Neural crest cell (in vitro differentiated cells): Measurements from ENCODE around the gene RSPRY1. TPM values are rescaled to one million over a fixed set of nuclear protein-coding genes. Genes with fewer than 3 reads are reported as not detected.

Source experiments
- DNase-seq: peaks from one replicate; pipeline ENCODE4 v3.0.0; 2021; ENCODE audit warnings: low read depth, mixed read lengths, low spot score
- H3K27ac Mint-ChIP-seq: one replicate; pipeline ENCODE4 v1.8.0; 2021; ENCODE audit warnings: mild to moderate bottlenecking, mixed read lengths; ENCODE audit not compliant: unreplicated experiment
- H3K27me3 Mint-ChIP-seq: 2 replicates; pipeline ENCODE4 v1.8.0; 2021; ENCODE audit warnings: low read depth, mild to moderate bottlenecking, mixed read lengths
- H3K36me3 Mint-ChIP-seq: 2 replicates; pipeline ENCODE4 v1.8.0; 2021; ENCODE audit warnings: low read depth, mild to moderate bottlenecking, mixed read lengths
- H3K4me1 Mint-ChIP-seq: 2 replicates; pipeline ENCODE4 v1.8.0; 2021; ENCODE audit warnings: mixed read lengths
- H3K4me3 Mint-ChIP-seq: one replicate; pipeline ENCODE4 v1.8.0; 2021; ENCODE audit warnings: mild to moderate bottlenecking, mixed read lengths
- H3K9me3 Mint-ChIP-seq: 2 replicates; pipeline ENCODE4 v1.8.0; 2021; ENCODE audit warnings: mixed read lengths
- CTCF ChIP-seq: fragments of 200-600 bp; sonication (generic); conservative IDR thresholded peaks from 2 replicates; pipeline ENCODE4 v1.5.0; 2021; ENCODE audit warnings: antibody characterized with exemption, mild to moderate bottlenecking
- total RNA-seq: library from RNA; stranded (reverse); gene quantifications from 2 replicates; pipeline ENCODE4 v1.2.1, GENCODE V29; 2021

The RSPRY1 gene
- total RNA-seq, 1 donor from 2014 or later: 53.4 TPM

DNA sequence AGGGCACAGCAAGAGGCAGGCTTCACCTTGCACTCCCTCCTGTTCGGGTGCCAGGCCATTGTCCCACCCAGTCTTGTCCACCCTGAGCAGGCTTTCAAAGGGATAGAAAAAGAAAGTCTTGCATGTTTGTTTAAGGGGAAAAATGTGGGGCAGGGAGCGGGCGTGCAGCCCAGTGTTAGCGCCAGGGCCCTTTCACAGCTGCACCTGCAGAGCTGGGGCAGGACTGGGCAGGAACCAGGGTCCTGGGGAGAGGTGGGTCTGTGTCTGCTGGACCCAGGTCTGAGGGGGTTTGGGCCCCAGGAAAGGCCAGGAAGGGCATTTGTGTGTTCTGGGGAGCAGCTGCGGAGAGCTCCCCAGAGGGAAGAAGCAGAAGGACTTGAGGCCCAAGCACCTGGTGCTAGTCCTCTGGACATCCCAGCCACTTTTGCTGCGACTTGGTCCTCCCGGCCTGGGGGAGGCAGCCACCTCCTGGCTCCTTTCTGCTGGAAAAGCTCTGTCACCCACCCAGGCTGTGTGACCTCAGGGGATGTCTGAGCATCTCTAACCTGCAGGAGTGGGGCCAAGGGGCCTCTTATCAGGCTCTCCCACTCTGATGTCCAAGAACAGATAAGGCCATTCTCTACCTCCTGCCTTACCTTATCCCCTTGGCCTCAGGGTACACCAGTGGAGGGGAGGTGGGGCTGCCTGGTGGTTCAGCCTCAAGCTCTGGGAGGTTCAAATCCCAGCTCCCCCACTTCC, 45.0 kb upstream of the RSPRY1 start:
- Mint-ChIP-seq H3K27me3 (peaks cover 4% of the 10 kb centered on the region), H3K36me3 (no peaks in the 10 kb centered on the region), H3K27ac (no peak overlapping the region), H3K9me3 (no peaks in the 10 kb centered on the region), H3K4me3 (no peak overlapping the region), H3K4me1 (peaks cover 63% of the 10 kb centered on the region)
- no peak for TF ChIP-seq CTCF
- DNase-seq: no peak

GRCh38 chr16:57141822-57142631, 44.1 kb upstream of the RSPRY1 start:
- peak overlapping the region; percentile 22 for H3K27ac Mint-ChIP-seq

GRCh38 chr16:57143149-57143921, 42.8 kb upstream of the RSPRY1 start:
- H3K27ac Mint-ChIP-seq: peak overlapping the region; percentile 12
- no peaks in the 10 kb centered on the region for H3K9me3 Mint-ChIP-seq
- peak; percentile 43 for DNase-seq
- H3K36me3 Mint-ChIP-seq: no peaks in the 10 kb centered on the region
- H3K4me1 Mint-ChIP-seq: peaks cover 77% of the 10 kb centered on the region
- TF ChIP-seq CTCF: no peak
- H3K4me3 Mint-ChIP-seq: peak overlapping the region; percentile 41
- H3K27me3 Mint-ChIP-seq: peaks cover 4% of the 10 kb centered on the region

More at GRCh38 chr16:57141822-57142631, 44.1 kb upstream of the RSPRY1 start:
- Mint-ChIP-seq H3K27me3 (peaks cover 4% of the 10 kb centered on the region), H3K4me1 (peaks cover 71% of the 10 kb centered on the region), H3K4me3 (peak overlapping the region; percentile 57), H3K36me3 (no peaks in the 10 kb centered on the region), H3K9me3 (no peaks in the 10 kb centered on the region)
- TF ChIP-seq CTCF: no peak
- no peak for DNase-seq

GRCh38 chr16:57144027-57144426, 42.1 kb upstream of the RSPRY1 start:
- Mint-ChIP-seq H3K9me3 (no peaks in the 10 kb centered on the region), H3K27ac (peak overlapping the region; percentile 12), H3K4me1 (peaks cover 77% of the 10 kb centered on the region), H3K4me3 (no peak overlapping the region), H3K27me3 (peaks cover 4% of the 10 kb centered on the region), H3K36me3 (no peaks in the 10 kb centered on the region)
- no peak for DNase-seq
- TF ChIP-seq CTCF: no peak
